ENCODE results near the gene PIK3IP1. TPM values are rescaled to one million over a fixed set of nuclear protein-coding genes. Genes with fewer than 3 reads are reported as not detected.
A peak's percentile ranks its signal among the peaks of the same experiment; 100 is the strongest.

The PIK3IP1 gene
- total RNA-seq, 1 donor from 2014 or later: 3.2 TPM

DNA sequence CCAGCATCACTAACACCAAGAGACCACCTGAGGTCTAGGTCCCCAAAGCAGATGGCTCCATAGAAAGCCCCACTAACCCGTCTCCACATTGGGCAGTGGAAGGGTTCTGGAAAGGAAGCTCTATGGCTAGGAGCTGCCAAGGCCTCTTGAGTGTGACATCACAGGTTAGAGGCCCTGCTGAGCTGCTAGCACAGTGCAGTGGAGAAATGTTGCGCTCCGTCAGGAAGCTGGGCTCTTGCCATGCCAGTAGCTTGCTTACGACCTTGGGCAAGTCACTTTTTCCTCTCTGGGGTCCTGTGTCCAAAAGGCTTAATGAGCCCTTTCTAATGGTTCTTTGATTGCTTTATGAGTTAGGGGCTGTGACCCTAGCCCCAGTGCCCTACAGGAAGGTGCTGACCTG lies 10.6 kb downstream of the PIK3IP1 start:
- DNase-seq (ENCODE audit: low spot score): no peak
- ATAC-seq: no peak

DNA sequence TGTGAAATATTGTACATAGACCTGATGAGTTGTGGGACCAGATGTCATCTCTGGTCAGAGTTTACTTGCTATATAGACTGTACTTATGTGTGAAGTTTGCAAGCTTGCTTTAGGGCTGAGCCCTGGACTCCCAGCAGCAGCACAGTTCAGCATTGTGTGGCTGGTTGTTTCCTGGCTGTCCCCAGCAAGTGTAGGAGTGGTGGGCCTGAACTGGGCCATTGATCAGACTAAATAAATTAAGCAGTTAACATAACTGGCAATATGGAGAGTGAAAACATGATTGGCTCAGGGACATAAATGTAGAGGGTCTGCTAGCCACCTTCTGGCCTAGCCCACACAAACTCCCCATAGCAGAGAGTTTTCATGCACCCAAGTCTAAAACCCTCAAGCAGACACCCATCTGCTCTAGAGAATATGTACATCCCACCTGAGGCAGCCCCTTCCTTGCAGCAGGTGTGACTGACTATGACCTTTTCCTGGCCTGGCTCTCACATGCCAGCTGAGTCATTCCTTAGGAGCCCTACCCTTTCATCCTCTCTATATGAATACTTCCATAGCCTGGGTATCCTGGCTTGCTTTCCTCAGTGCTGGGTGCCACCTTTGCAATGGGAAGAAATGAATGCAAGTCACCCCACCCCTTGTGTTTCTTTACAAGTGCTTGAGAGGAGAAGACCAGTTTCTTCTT lies 12.3 kb downstream of the PIK3IP1 start:
- no peak for DNase-seq (ENCODE audit: low spot score)
- no peak for ATAC-seq

DNA sequence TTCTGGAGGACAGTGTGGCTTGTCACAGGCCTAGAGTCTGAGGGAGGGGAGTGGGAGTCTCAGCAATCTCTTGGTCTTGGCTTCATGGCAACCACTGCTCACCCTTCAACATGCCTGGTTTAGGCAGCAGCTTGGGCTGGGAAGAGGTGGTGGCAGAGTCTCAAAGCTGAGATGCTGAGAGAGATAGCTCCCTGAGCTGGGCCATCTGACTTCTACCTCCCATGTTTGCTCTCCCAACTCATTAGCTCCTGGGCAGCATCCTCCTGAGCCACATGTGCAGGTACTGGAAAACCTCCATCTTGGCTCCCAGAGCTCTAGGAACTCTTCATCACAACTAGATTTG lies 13.0 kb downstream of the PIK3IP1 start:
- DNase-seq (ENCODE audit: low spot score) (no peak), ATAC-seq (no peak)

DNA sequence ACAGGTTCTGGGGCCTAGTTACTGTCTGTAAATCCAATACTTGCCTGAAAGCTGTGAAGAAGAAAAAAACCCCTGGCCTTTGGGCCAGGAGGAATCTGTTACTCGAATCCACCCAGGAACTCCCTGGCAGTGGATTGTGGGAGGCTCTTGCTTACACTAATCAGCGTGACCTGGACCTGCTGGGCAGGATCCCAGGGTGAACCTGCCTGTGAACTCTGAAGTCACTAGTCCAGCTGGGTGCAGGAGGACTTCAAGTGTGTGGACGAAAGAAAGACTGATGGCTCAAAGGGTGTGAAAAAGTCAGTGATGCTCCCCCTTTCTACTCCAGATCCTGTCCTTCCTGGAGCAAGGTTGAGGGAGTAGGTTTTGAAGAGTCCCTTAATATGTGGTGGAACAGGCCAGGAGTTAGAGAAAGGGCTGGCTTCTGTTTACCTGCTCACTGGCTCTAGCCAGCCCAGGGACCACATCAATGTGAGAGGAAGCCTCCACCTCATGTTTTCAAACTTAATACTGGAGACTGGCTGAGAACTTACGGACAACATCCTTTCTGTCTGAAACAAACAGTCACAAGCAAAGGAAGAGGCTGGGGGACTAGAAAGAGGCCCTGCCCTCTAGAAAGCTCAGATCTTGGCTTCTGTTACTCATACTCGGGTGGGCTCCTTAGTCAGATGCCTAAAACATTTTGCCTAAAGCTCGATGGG lies 13.5 kb downstream of the PIK3IP1 start:
- peak; percentile 77 for DNase-seq (ENCODE audit: low spot score)
- ATAC-seq: peak; percentile 95

DNA sequence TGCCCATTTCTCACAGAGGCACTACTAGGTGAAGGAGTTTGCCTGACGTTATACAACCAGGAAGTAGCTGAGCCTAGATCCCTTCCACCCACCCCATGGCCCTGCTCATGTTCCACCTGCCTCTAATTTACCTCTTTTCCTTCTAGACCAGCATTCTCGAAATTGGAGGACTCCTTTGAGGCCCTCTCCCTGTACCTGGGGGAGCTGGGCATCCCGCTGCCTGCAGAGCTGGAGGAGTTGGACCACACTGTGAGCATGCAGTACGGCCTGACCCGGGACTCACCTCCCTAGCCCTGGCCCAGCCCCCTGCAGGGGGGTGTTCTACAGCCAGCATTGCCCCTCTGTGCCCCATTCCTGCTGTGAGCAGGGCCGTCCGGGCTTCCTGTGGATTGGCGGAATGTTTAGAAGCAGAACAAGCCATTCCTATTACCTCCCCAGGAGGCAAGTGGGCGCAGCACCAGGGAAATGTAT lies 14.1 kb downstream of the PIK3IP1 start:
- DNase-seq (ENCODE audit: low spot score) (no peak), ATAC-seq (peak; percentile 10)

DNA sequence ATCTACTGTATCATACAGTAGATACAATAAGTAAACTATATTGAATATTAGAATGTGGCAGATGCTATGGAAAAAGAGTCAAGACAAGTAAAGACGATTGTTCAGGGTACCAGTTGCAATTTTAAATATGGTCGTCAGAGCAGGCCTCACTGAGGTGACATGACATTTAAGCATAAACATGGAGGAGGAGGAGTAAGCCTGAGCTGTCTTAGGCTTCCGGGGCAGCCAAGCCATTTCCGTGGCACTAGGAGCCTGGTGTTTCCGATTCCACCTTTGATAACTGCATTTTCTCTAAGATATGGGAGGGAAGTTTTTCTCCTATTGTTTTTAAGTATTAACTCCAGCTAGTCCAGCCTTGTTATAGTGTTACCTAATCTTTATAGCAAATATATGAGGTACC lies 14.5 kb downstream of the PIK3IP1 start:
- DNase-seq (ENCODE audit: low spot score): no peak
- no peak for ATAC-seq

DNA sequence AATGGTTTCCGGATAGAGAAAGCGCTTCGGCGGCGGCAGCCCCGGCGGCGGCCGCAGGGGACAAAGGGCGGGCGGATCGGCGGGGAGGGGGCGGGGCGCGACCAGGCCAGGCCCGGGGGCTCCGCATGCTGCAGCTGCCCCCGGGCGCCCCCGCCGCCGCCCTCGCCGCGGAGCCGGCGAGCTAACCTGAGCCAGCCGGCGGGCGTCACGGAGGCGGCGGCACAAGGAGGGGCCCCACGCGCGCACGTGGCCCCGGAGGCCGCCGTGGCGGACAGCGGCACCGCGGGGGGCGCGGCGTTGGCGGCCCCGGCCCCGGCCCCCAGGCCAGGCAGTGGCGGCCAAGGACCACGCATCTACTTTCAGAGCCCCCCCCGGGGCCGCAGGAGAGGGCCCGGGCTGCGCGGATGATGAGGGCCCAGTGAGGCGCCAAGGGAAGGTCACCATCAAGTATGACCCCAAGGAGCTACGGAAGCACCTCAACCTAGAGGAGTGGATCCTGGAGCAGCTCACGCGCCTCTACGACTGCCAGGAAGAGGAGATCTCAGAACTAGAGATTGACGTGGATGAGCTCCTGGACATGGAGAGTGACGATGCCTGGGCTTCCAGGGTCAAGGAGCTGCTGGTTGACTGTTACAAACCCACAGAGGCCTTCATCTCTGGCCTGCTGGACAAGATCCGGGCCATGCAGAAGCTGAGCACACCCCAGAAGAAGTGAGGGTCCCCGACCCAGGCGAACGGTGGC lies 15.7 kb downstream of the PIK3IP1 start:
- DNase-seq (ENCODE audit: low spot score) (no peak), ATAC-seq (no peak)

DNA sequence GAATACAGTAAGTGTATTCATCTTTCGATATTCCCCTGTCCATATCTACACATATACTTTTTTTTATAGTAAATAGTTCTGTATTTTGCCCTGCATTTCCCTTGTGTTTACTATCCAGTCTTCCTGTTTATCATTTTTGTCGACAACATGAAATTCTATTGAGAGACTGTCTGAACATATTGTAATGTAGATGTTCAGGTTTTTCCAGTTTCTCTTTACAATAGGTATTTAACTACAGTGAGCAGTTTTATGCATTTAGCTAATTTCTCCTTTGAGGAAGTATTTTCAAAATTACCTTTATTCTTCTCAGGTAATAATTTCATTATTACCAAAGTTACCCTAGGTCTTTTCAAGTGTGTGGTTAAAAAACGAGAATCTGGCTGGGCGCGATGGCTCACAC lies 16.7 kb downstream of the PIK3IP1 start:
- DNase-seq (ENCODE audit: low spot score) (no peak), ATAC-seq (no peak)

DNA sequence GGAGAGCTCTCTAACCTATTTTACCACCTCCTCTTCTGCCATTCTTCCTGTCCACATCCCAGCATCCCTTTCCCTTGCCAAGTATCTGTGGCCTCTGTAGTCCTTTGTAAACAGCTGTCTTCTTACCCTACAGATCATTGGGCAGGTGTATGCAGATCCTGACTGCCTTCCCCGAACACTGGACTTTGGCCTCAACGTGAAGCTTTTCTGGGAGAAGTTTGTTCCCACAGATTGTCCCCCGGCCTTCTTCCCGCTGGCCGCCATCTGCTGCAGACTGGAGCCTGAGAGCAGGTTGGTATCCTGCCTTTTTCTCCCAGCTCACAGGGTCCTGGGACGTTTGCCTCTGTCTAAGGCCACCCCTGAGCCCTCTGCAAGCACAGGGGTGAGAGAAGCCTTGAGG lies 17.3 kb downstream of the PIK3IP1 start:
- no peak for DNase-seq (ENCODE audit: low spot score)
- no peak for ATAC-seq

DNA sequence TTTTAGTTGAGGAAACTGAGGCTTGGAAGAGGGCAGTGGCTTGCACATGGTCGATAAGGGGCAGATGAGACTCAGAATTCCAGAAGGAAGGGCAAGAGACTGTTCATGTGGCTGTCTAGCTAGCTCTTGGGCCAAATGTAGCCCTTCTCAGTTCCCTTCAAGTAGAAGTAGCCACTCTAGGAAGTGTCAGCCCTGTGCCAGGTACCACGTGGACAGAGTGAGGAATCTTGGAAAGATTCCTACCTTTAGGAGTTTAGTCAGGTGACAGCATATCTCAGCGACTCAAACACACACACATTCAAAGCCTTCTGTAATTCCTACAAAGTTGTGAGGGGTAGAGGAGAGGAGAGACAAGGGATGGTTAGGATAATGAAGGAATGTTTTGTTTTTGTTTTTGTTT lies 18.3 kb downstream of the PIK3IP1 start:
- DNase-seq (ENCODE audit: low spot score) (no peak), ATAC-seq (no peak)

DNA sequence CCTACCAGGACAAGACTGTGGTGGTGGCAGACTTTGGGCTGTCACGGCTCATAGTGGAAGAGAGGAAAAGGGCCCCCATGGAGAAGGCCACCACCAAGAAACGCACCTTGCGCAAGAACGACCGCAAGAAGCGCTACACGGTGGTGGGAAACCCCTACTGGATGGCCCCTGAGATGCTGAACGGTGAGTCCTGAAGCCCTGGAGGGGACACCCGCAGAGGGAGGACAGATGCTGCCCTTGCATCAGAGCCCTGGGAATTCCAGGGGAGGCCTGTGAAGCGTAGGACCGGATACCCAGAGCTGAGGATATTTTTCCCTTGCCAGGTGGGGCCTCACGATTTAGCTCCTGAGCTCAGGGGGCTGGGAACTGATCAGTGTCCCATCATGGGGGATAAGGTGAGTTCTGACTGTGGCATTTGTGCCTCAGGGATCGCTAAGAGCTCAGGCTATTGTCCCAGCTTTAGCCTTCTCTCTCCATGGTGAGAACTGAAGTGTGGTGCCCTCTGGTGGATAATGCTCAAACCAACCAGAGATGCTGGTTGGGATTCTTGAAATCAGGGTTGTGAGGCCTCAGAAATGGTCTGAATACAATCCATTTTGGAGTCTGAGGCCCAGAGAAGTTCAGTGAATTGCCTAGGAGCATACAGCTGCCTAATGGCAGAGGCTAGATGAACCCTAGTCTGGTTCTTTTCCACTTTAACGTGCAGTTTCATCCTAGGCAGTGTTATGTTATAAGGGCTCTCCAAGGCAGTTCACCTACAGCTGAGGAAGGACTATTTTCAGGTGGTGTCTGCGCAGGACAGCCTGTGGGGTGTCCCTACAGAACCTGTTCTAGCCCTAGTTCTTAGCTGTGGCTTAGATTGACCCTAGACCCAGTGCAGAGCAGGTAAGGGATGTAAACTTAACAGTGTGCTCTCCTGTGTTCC lies 19.5 kb downstream of the PIK3IP1 start:
- DNase-seq (ENCODE audit: low spot score) (no peak), ATAC-seq (peak; percentile 88)

DNA sequence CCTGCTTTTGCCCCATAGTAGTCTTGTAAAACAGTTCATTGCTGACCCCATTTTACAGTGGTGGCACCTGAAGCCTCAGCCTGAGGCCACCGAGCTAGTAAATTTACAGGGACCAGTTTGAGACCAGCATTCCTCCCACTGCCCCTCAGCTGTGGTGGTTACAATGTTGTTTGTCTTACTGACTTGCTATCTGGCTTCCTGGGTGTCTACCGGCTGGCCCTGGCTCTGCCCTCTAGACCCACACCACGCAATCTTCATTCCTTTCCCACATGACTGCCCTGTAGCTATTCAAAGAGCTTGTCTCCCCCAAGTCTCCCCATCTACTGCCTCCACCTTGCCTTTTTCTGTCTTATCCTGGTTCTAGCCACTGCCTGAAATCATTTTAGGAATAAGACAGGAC lies 20.8 kb downstream of the PIK3IP1 start:
- ATAC-seq: no peak
- DNase-seq (ENCODE audit: low spot score): no peak

DNA sequence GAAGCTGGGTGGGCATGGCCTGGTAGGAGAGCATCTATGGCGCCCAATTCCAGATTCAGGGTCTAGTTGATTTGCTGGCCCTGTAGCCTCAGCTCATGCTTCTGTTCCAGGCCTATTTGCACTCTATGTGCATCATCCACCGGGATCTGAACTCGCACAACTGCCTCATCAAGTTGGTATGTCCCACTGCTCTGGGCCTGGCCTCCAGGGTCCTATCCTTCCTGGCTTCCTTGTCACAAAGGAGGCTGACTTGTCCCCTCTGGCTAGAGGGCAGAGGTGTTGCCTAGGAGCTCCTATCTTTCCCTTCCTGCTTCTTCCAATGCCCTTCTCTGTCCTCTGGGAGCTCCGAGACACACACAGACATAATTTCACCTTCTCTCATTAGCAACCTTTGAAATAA lies 21.3 kb downstream of the PIK3IP1 start:
- no peak for DNase-seq (ENCODE audit: low spot score)
- no peak for ATAC-seq

DNA sequence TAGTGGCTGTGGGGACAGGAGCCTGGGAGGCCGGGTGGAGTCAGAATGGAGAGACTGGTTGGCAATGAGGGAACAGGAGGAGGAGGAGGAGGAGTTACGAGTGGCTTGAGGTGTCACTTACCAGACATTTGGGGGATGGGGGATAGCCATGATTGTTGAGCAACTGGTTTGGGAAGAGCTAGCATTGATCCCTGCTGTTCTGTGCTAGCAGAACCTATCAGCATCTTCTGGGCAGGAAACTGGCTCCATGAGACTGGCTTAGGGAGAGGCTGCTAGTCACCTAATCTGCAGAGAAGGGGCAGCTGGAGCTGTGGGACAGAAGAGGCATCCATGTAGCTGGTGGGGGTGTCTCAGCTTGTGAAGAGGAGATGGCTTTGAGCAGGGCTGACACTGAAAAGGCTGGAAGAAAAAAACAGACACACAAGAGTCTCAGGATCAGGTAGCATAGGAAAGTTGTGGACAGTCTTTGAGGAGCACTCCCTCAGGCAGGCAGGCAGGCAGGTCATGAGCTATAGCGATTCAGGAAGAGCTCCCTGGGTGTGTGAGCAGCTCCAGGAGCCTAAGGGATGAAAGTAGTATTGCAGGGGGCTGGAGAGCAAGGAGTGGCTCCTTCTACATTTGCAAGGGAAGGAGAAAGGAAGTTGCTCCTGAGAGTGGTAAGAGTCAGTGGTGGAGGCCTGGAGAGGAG lies 22.3 kb downstream of the PIK3IP1 start:
- ATAC-seq (no peak), DNase-seq (ENCODE audit: low spot score) (no peak)

DNA sequence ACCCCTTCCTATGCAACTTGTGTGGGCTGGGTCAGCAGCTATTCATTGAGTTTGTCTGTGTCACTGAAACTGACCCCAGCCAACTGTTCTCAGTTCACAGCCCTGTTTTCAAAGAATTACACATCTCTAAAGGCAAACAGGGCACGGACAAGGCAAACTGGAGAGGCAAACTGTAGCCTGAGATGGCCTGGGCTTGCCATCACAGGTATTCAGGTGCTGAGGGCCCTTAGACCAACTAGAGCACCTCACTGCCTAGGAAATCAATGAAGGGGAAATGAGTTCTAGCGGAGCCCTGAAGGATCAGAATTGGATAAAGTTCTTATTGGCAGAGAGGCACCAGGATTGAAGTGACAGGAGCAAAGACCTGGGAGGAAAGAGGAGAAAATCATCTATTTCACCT lies 24.0 kb downstream of the PIK3IP1 start:
- no peak for DNase-seq (ENCODE audit: low spot score)
- ATAC-seq: no peak

DNA sequence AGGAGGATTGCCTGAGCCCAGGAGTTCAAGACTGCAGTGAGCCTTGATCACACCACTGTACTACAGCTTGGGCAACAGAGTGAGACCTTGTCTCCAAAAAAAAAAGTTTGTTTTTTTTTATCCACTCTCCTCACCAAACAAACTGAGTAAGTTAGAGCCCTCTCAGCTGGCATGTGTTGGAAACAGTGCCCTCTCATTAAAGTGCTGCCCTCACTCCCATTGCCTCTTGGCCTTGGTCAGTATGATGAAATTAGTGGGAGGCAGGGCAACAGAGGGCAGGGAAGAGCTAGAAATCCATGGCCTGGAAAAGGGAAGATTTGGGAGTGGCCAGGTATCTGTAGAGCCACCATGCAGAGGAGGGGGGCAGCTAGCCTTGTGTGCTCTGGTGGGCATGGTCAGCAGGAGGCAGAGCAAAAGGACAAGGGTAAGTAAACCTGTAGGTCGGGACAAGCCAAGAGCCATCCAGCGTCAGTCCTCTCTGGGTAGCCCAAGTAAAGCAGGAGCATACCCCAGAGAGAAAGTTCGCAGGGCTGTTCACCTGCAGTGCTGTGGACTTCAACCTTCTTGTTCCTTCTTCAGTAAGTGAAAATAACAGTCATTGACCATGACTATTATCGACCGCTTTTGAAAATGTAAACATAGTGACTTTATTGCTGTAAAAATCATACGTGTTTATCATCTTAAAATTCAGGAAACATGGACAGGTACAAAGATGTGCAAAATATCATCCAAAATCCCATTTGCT lies 28.2 kb downstream of the PIK3IP1 start:
- no peak for ATAC-seq
- DNase-seq (ENCODE audit: low spot score): no peak

DNA sequence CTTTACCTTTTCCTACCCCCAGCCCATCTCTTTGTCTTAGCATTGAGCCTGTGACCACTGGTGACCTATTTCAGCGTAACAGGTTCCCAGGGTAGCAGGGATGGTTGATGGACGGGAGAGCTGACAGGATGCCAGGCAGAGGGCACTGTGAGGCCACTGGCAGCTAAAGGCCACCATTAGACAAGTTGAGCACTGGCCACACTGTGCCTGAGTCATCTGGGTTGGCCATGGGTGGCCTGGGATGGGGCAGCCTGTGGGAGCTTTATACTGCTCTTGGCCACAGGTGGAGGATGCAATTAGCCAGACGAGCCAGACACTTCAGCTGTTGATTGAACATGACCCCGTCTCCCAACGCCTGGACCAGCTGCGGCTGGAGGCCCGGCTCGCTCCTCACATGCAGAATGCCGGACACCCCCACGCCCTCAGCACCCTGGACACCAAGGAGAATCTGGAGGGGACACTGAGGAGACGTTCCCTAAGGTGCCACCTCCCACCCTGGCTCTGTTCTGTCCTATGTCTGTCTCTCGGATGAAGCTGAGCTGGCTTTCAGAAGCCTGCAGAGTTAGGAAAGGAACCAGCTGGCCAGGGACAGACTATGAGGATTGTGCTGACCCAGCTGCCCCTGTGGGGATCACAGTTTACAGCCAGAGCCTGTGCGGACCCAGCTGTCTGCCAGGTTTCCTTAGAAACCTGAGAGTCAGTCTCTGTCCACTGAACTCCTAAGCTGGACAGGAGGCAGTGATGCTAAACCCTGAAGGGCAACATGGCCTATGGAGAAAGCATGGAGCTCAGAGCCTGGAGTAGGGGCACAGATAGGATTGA lies 29.8 kb downstream of the PIK3IP1 start:
- no peak for DNase-seq (ENCODE audit: low spot score)
- no peak for ATAC-seq

DNA sequence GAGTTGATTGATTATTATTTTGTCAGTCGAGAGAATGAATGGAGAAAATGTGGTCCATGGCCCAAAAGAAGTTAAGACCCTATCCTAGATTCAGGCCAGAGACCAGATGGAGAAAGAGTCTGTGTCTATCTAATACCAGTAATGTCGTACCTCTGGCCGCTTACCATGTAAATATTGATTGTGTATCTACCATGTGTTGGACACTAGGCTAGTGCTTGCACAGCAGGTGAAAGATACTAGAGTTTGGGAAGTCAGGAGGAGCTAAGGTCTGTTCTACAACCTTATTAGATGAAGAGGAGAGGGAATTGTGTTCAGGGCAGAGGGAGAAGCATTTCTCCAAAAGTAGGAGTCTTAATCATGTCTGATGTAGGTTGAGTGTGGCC lies 31.8 kb downstream of the PIK3IP1 start:
- no peak for DNase-seq (ENCODE audit: low spot score)
- ATAC-seq: peak; percentile 52

Measured in left lobe of liver (tissue), 2 donors.